ENCODE data around the gene SDK1. TPM values are rescaled to one million over a fixed set of nuclear protein-coding genes. Genes with fewer than 3 reads are reported as not detected.
A peak's percentile ranks its signal among the peaks of the same experiment; 100 is the strongest.

SDK1 gene
- total RNA-seq: 9.1 and 16.5 TPM in 2 replicates
- 4.1 and 6.9 TPM in 2 replicates for polyA plus RNA-seq

DNA sequence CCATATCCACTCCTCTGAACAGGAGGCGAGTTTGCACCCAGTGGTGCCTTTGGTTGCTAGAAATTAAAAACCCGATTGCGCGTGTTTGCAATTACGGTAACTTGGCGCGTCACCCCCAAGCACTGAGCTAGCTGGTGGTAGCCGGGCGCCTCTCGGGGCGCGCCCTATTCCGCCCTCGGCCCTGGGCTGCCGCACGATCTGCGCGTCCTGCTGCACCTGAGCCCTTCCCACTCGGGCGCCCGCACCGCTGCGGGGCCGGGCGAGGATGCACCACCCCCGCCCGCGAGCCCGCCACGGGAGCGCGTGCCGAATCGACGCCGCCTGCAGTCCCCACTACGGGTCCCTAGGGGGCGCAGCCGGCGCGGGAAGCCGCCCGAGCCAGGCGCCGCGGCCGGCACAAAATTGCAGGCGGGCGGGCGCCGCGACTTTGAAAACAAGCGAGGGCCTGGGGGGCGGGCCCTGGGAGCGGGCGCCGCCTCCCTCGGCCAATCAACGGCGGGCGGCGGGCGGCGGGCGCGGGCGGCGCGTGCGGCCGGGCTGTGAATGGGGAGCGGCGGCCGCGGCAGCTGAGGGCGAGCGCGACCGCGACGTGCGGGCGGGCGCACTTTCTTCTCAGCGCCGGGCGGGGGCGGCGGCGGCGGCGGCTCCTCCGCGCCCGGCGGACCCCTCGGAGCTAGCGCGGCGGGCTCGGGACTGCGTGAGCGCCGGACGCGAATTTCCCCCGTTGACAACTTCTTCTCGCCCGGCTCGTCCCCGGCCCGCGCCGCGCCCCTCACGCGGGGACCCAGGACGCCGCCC is at the start of gene SDK1:
Gene SDK1, plus strand, starts transcription at position 602 of the 798 bp plus-strand sequence. CDS start 335 bp downstream, outside the sequence.
- peak; percentile 94 to 95 for DNase-seq (ENCODE audit: low read depth in 1 of 2, low spot score in 1 of 2)
- peak; percentile 67 for TF ChIP-seq CTCF (IDR thresholded peaks at IDR 0.05; ENCODE audit: low read depth, low read length)
- Histone ChIP-seq H3K4me1 (ENCODE audit: low read depth) (no peaks in the 10 kb centered on the region), H3K27ac (no peak within 1 kb of the TSS), H3K9me3 (ENCODE audit: low read depth) (no peaks in the 10 kb centered on the region), H3K36me3 (no peaks in the 10 kb centered on the region), H3K4me3 (peak within 1 kb of the TSS; percentile 63), H3K27me3 (peaks cover 14% of the 10 kb centered on the region)

DNA sequence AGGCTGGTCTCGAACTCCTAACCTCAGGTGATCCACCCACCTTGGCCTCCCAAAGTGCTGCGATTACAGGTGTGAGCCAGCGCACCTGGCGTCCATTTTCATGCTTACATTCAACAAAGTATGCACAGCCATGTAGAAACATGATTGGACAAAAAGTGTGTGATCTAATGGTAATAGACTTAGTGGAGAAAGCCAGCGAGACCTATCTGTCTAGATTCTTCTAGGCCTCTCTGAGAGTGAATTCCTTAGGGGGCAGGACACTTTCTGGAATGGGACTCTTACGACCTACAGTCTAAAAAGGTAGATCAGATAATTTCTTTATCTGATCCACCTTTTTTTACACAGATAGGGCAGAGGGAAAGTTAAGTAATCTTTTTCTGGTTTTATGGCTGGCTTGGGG is 46.3 kb upstream of the SDK1 start:
- Histone ChIP-seq H3K27ac (no peak overlapping the region), H3K27me3 (no peaks in the 10 kb centered on the region), H3K9me3 (ENCODE audit: low read depth) (no peaks in the 10 kb centered on the region), H3K36me3 (no peaks in the 10 kb centered on the region), H3K4me3 (no peak overlapping the region), H3K4me1 (ENCODE audit: low read depth) (peaks cover 6% of the 10 kb centered on the region)
- no peak for DNase-seq (ENCODE audit: low read depth in 1 of 2, low spot score in 1 of 2)
- no peak for TF ChIP-seq CTCF (IDR thresholded peaks at IDR 0.05; ENCODE audit: low read depth, low read length)

DNA sequence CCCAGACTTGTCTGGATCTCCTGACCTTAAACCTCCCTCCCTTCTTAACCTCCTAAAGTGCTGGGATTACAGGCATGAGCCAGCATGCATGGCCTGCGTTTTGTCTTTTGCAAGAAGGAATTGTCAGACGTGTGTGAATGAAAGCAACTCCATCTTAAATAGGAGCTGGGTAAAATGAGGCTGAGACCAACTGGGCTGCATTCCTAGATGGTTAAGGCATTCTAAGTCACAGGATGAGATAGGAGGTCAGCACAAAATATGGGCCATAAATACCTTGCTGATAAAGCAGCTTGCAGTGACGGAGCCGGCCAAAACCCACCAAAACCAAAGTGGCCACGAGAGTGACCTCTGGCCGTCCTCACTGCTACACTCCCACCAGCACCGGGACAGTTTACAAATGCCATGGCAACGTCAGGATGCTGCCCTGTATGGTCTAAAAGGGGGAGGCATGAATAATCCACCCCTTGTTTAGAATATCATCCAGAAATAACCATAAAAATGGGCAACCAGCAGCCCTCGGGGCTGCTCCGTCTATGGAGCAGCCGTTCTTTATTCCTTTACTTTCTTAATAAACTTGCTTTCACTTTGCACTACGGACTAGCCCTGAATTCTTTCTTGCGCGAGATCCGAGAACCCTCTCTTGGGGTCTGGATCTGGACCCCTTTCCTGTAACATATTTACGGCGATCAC is 41.2 kb upstream of the SDK1 start:
- H3K27me3 ChIP-seq: no peaks in the 10 kb centered on the region
- no peaks in the 10 kb centered on the region for H3K9me3 ChIP-seq (ENCODE audit: low read depth)
- no peaks in the 10 kb centered on the region for H3K36me3 ChIP-seq
- H3K4me1 ChIP-seq (ENCODE audit: low read depth): peaks cover 17% of the 10 kb centered on the region
- DNase-seq (ENCODE audit: low read depth in 1 of 2, low spot score in 1 of 2): peak in 1 of 2 donors; percentile 49
- no peak overlapping the region for H3K4me3 ChIP-seq
- peak overlapping the region; percentile 67 for H3K27ac ChIP-seq
- TF ChIP-seq CTCF (IDR thresholded peaks at IDR 0.05; ENCODE audit: low read depth, low read length): no peak

- Histone ChIP-seq H3K4me1 (ENCODE audit: low read depth) (peaks cover 17% of the 10 kb centered on the region), H3K9me3 (ENCODE audit: low read depth) (no peaks in the 10 kb centered on the region), H3K27ac (no peak overlapping the region), H3K4me3 (no peak overlapping the region), H3K36me3 (no peaks in the 10 kb centered on the region), H3K27me3 (peaks cover 2% of the 10 kb centered on the region)
- no peak for TF ChIP-seq CTCF (IDR thresholded peaks at IDR 0.05; ENCODE audit: low read depth, low read length)
- peak in 1 of 2 donors; percentile 74 for DNase-seq (ENCODE audit: low read depth in 1 of 2, low spot score in 1 of 2)
These were observed 40.7 kb upstream of the SDK1 start for GRCh38 chr7:3260401-3260715.

DNA sequence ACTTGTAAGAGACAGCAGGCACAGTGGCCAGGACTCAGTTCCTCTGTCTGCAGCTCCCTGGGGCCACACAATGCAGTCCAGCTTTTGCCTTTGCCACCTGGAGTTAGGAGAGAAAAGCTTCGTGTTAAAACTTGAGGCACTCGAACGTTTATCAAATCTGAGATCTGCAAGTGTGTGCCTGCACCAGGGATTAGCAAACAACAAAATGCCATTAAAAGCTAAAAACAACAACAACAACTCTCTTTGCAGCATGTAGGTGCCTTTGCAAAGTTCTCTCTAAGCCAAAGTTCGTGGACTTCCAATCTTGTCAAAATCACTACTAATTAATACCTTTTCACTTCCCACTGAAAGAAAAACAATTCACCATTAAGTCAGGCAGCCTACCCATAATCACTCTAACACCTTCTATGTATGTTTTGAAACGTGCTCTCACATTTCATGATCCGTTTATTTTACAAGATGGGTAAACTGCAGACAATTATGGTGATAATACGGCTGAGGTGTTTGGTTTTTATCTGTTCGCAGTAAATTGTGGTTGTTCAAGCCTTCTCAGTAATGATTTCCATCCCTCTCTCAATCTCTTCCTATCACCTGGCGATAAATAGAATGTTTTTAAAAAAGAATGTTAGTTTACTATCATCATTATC is 36.2 kb upstream of the SDK1 start:
- Histone ChIP-seq H3K9me3 (ENCODE audit: low read depth) (no peaks in the 10 kb centered on the region), H3K36me3 (no peaks in the 10 kb centered on the region), H3K4me1 (ENCODE audit: low read depth) (peaks cover 11% of the 10 kb centered on the region), H3K27me3 (peaks cover 8% of the 10 kb centered on the region), H3K4me3 (no peak overlapping the region), H3K27ac (no peak overlapping the region)
- DNase-seq (ENCODE audit: low read depth in 1 of 2, low spot score in 1 of 2): no peak
- TF ChIP-seq CTCF (IDR thresholded peaks at IDR 0.05; ENCODE audit: low read depth, low read length): no peak
